IMR-90 (cell line): ENCODE data around the gene RPS8. TPM values are rescaled to one million over a fixed set of nuclear protein-coding genes. Genes with fewer than 3 reads are reported as not detected.

Experiments
- ATAC-seq: fragments of 200-7000 bp; cut with Tn5 transposase; 2 replicates; pipeline ENCODE4 v1.9.1; 2020; ENCODE audit warnings: low read depth, mild to moderate bottlenecking, moderate library complexity
- BruUV-seq: library from RNA; stranded (reverse); fragments of 400-500 nt; replicated peaks from 2 replicates; lab custom pipeline; 2021; lab: Mats Ljungman, UMichigan
- CTCF ChIA-PET: fragments of 300-600 bp; formaldehyde crosslinking; extraction: SDS; loops from one replicate; lab custom pipeline; 2021; ENCODE audit warnings: antibody characterized with exemption; lab: Yijun Ruan, JAX
- POLR2A ChIA-PET: fragments of 300-600 bp; sonication (Branson Sonifier 250); formaldehyde crosslinking; loops from one replicate; lab custom pipeline; 2022; ENCODE audit warnings: antibody characterized with exemption; ENCODE audit not compliant: unreplicated experiment; lab: Charles Lee
- DNase-seq: peaks from one replicate; pipeline ENCODE4 v3.0.0; 2013
- H2AFZ ChIP-seq: replicated peaks from 2 replicates; pipeline ENCODE3; 2013; ENCODE audit warnings: low read length, mild to moderate bottlenecking; ENCODE audit not compliant: poor library complexity
- H2AK5ac ChIP-seq: 2 replicates; pipeline ENCODE4 v1.6.1; 2013; ENCODE audit warnings: low read depth, low read length, inconsistent platforms
- H2AK9ac ChIP-seq: replicated peaks from 2 replicates; pipeline ENCODE3; 2013; ENCODE audit warnings: mild to moderate bottlenecking, low read depth, low read length, moderate library complexity; ENCODE audit not compliant: poor library complexity
- H2BK120ac ChIP-seq: 2 replicates; pipeline ENCODE4 v1.6.1; 2013; ENCODE audit warnings: low read depth, low read length, inconsistent platforms
- H2BK15ac ChIP-seq: 3 replicates; pipeline ENCODE4 v1.6.1; 2013; ENCODE audit warnings: low read depth, low read length, inconsistent platforms
- H2BK20ac ChIP-seq: 2 replicates; pipeline ENCODE4 v1.6.1; 2013; ENCODE audit warnings: low read depth, mild to moderate bottlenecking, inconsistent platforms, low read length, moderate library complexity
- H2BK5ac ChIP-seq: 2 replicates; pipeline ENCODE4 v1.6.1; 2013; ENCODE audit warnings: mild to moderate bottlenecking, low read depth, low read length, inconsistent platforms; ENCODE audit not compliant: poor library complexity, severe bottlenecking
- H3K14ac ChIP-seq: replicated peaks from 2 replicates; pipeline ENCODE4 v1.6.1; 2013; ENCODE audit warnings: low read depth, low read length, inconsistent platforms
- H3K18ac ChIP-seq: 2 replicates; pipeline ENCODE4 v1.6.1; 2013; ENCODE audit warnings: low read depth, low read length, control low read depth
- H3K23ac ChIP-seq: 2 replicates; pipeline ENCODE4 v1.6.1; 2013; ENCODE audit warnings: low read depth, low read length, inconsistent platforms
- H3K27ac ChIP-seq: 2 replicates; pipeline ENCODE4 v1.5.1; 2013; ENCODE audit warnings: mild to moderate bottlenecking, control low read depth, low read length; ENCODE audit not compliant: insufficient read depth
- H3K27me3 ChIP-seq: 2 replicates; pipeline ENCODE4 v1.6.1; 2013; ENCODE audit warnings: low read length; ENCODE audit not compliant: control insufficient read depth, insufficient read depth
- H3K36me3 ChIP-seq: 2 replicates; pipeline ENCODE4 v1.6.1; 2013; ENCODE audit warnings: low read length, mixed read lengths; ENCODE audit not compliant: control insufficient read depth, insufficient read depth
- H3K4ac ChIP-seq: 2 replicates; pipeline ENCODE4 v1.6.1; 2013; ENCODE audit warnings: low read depth, low read length, inconsistent platforms
- H3K4me1 ChIP-seq: 2 replicates; pipeline ENCODE4 v1.6.1; 2013; ENCODE audit warnings: low read length, mixed read lengths; ENCODE audit not compliant: control insufficient read depth, insufficient read depth
- H3K4me2 ChIP-seq: 2 replicates; pipeline ENCODE4 v1.6.1; 2013; ENCODE audit warnings: low read depth, mild to moderate bottlenecking, control low read depth, low read length, moderate library complexity
- H3K4me3 ChIP-seq: 2 replicates; pipeline ENCODE4 v1.5.1; 2013; ENCODE audit warnings: low read depth, mild to moderate bottlenecking, control low read depth, low read length, moderate library complexity; ENCODE audit not compliant: insufficient read depth
- H3K56ac ChIP-seq: 2 replicates; pipeline ENCODE4 v1.6.1; 2013; ENCODE audit warnings: low read length, inconsistent platforms; ENCODE audit not compliant: insufficient read depth; ENCODE audit errors: extremely low read depth
- H3K79me1 ChIP-seq, 2 experiments: 2 replicates each; pipeline ENCODE4 v1.6.1; 2013; ENCODE audit warnings: low read length in 2 of 2, inconsistent platforms in 1 of 2, low read depth in 1 of 2
- H3K9ac ChIP-seq: 2 replicates; pipeline ENCODE4 v1.6.1; 2013; ENCODE audit warnings: low read depth, low read length, control low read depth
- H3K9me1 ChIP-seq: 2 replicates; pipeline ENCODE4 v1.6.1; 2013; ENCODE audit warnings: low read length, inconsistent platforms; ENCODE audit not compliant: insufficient read depth
- H3K9me3 ChIP-seq: 2 replicates; pipeline ENCODE4 v1.6.1; 2013; ENCODE audit warnings: low read length; ENCODE audit not compliant: control insufficient read depth, insufficient read depth
- H4K20me1 ChIP-seq: 2 replicates; pipeline ENCODE4 v1.6.1; 2013; ENCODE audit warnings: low read length, inconsistent platforms; ENCODE audit not compliant: insufficient read depth
- H4K5ac ChIP-seq: 2 replicates; pipeline ENCODE4 v1.6.1; 2013; ENCODE audit warnings: mild to moderate bottlenecking, low read depth, low read length, control low read depth
- H4K8ac ChIP-seq, 2 experiments: 2 replicates each; pipeline ENCODE4 v1.6.1; 2013; ENCODE audit warnings: low read depth in 2 of 2, low read length in 2 of 2, control low read depth in 1 of 2, inconsistent platforms in 1 of 2
- H4K91ac ChIP-seq: 2 replicates; pipeline ENCODE4 v1.6.1; 2013; ENCODE audit warnings: low read depth, low read length, inconsistent platforms; ENCODE audit not compliant: insufficient read depth
- BHLHE40 ChIP-seq: fragments of 150-350 bp; IDR thresholded peaks from 2 replicates; pipeline ENCODE4 v1.6.1; 2016; ENCODE audit warnings: mild to moderate bottlenecking, low read depth, low read length
- CEBPB ChIP-seq: IDR thresholded peaks from 2 replicates; pipeline ENCODE4 v1.6.1; 2012; ENCODE audit warnings: low read depth, low read length, improper control_type of control experiment
- CHD1 ChIP-seq: IDR thresholded peaks from 2 replicates; pipeline ENCODE4 v1.6.1; 2012; ENCODE audit warnings: low read depth, low read length, improper control_type of control experiment
- FOS ChIP-seq: fragments of 150-350 bp; IDR thresholded peaks from 2 replicates; pipeline ENCODE4 v1.6.1; 2016; ENCODE audit warnings: low read depth, low read length
- MAFK ChIP-seq: IDR thresholded peaks from 2 replicates; pipeline ENCODE4 v1.6.1; 2012; ENCODE audit warnings: low read depth, low read length, improper control_type of control experiment
- MAZ ChIP-seq: IDR thresholded peaks from 2 replicates; pipeline ENCODE4 v1.6.1; 2012; ENCODE audit warnings: low read depth, mild to moderate bottlenecking, low read length, improper control_type of control experiment, moderate library complexity, borderline replicate concordance
- MXI1 ChIP-seq: IDR thresholded peaks from 2 replicates; pipeline ENCODE4 v1.6.1; 2012; ENCODE audit warnings: low read depth, mild to moderate bottlenecking, low read length, moderate library complexity, borderline replicate concordance
- RAD21 ChIP-seq: IDR thresholded peaks from 2 replicates; pipeline ENCODE4 v1.6.1; 2012; ENCODE audit warnings: low read length, improper control_type of control experiment
- RCOR1 ChIP-seq: IDR thresholded peaks from 2 replicates; pipeline ENCODE4 v1.6.1; 2012; ENCODE audit warnings: mild to moderate bottlenecking, low read length, improper control_type of control experiment; ENCODE audit not compliant: insufficient replicate concordance
- RFX5 ChIP-seq: IDR thresholded peaks from 2 replicates; pipeline ENCODE4 v1.8.0; 2012; ENCODE audit warnings: low read depth, mild to moderate bottlenecking, low read length, moderate library complexity
- SMC3 ChIP-seq: fragments of 150-350 bp; IDR thresholded peaks from 2 replicates; pipeline ENCODE4 v1.6.1; 2016; ENCODE audit warnings: low read depth, mild to moderate bottlenecking, antibody characterized with exemption, low read length, moderate library complexity
- WGBS, 2 experiments: methylation state at CpG; one replicate each; pipeline versions ENCODE4 v1.1.5 to v1.1.7; 2013; ENCODE audit warnings: missing lambda C conversion rate in 2 of 2; ENCODE audit not compliant: insufficient read length in 1 of 2; ENCODE audit errors: extremely low coverage in 2 of 2; 5-methylcytosine and 5-hydroxymethylcytosine counted together
- dilution Hi-C: fragments of 300-500 bp; cut with HindIII; formaldehyde crosslinking; loops from one replicate; pipeline ENCODE4 v1.14.3; 2018; ENCODE audit warnings: low sequenced_read_pairs; ENCODE audit not compliant: unreplicated experiment
- in situ Hi-C: fragments of 300-500 bp; cut with MboI; formaldehyde crosslinking; loops from 3 replicates; pipeline ENCODE4 v1.14.3; 2019; ENCODE audit warnings: low sequenced_read_pairs, inconsistent platforms, mixed read lengths
- intact Hi-C: fragments of 100-400 bp; cut with micrococcal nuclease; formaldehyde crosslinking; loops from 2 replicates; pipeline ENCODE4 v1.10.0; 2022
- polyA plus RNA-seq, 3 experiments: library from polyadenylated mRNA; depleted of rRNA; stranded (reverse); fragments of >200 nt; gene quantifications; 2 replicates each; pipeline ENCODE4 v1.2.3, GENCODE V29; 2012; ENCODE audit warnings: low replicate concordance in 1 of 3
- total RNA-seq: library from RNA; depleted of rRNA; stranded (reverse); fragments of >200 nt; gene quantifications from 2 replicates; pipeline ENCODE4 v1.2.3, GENCODE V29; 2012
- TF ChIP-seq, protein P1 (sequence below): fragments of 150-350 bp; IDR thresholded peaks from 2 replicates; pipeline ENCODE4 v1.6.1; 2017; ENCODE audit warnings: mild to moderate bottlenecking, antibody characterized with exemption, low read length, low read depth
- TF ChIP-seq, protein P2 (sequence below): fragments of 150-350 bp; IDR thresholded peaks from 2 replicates; pipeline ENCODE4 v1.6.1; 2016; ENCODE audit warnings: low read depth, mild to moderate bottlenecking, low read length, moderate library complexity, borderline replicate concordance

RPS8 gene
- total and polyA plus RNA-seq, 2 of the 4 experiments (the other 2 are of a cell fraction) = 2,171 to 2,255 TPM

DNA sequence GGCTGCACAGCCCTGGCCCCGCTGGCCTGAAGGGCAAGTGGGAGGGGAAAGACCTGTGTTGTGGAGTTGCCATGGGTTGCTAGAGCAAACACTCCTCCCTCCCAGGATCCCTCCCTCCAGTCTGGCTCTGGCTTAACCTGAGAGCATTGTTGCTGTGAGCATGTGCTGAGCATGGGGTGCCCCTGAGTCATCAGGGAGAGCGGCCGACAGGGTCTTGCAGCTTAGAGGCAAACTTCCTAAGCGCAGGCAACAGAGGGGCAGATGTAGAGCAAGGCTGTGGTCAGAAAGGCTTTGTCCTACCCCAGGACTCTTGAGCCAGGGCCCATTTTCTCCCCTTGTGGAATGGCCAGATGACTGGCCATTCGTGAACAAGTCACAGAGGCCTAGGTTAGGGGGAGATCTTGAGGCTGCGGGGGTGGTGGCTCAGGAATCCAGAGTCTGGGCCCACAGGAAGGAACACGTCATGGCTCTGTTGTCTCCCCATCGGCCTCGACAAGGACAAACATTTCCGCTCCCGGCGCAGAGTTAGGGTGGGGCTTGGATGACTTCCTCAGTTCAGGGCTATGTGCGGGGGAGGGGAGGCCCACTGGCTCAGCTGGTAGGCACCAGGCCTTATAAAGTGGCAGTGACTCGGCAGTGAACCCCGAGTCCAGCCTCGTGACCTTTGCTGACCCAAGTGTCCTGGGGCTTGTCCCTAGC is 32.2 kb downstream of the RPS8 start:
- H3K56ac ChIP-seq = peak overlapping the region; percentile 96
- peaks cover 36% of the 10 kb centered on the region for H3K36me3 ChIP-seq
- peak overlapping the region; percentile 94 to 99 for H4K8ac ChIP-seq
- peak overlapping the region; percentile 95 for H4K5ac ChIP-seq
- peak overlapping the region; percentile 86 for H3K27ac ChIP-seq
- in situ Hi-C loops (no loop called here), dilution Hi-C loops (no loop called here), intact Hi-C loops (loop anchor here (5.0 to 10.0 kb wide), 2 partner anchors 75 to 497 kb away; partner anchors contain the start of gene RNU5D-1)
- no peak overlapping the region for H3K4me3 ChIP-seq
- H3K23ac ChIP-seq = peak overlapping the region; percentile 96
- peak overlapping the region; percentile 100 for H3K4ac ChIP-seq
- H4K20me1 ChIP-seq = peaks cover 14% of the 10 kb centered on the region
- peak overlapping the region; percentile 100 for H4K91ac ChIP-seq
- peak overlapping the region; percentile 60 for H3K4me2 ChIP-seq
- H3K18ac ChIP-seq = peak overlapping the region; percentile 96
- DNase-seq (peak; percentile 99), ATAC-seq (peak; percentile 73)
- H3K9me3 ChIP-seq = no peaks in the 10 kb centered on the region
- H3K9ac ChIP-seq = peak overlapping the region; percentile 96
- H3K27me3 ChIP-seq = no peaks in the 10 kb centered on the region
- H2BK5ac ChIP-seq = peak overlapping the region; percentile 99
- peak overlapping the region; percentile 99 for H2AK5ac ChIP-seq
- peaks cover 34% of the 10 kb centered on the region for H3K9me1 ChIP-seq
- H3K79me1 ChIP-seq = peaks cover 23 to 73% of the 10 kb centered on the region in 2 experiments
- peaks cover 51% of the 10 kb centered on the region for H3K4me1 ChIP-seq
- peak overlapping the region; percentile 97 for H3K14ac ChIP-seq
- WGBS, 2 experiments = 0% methylated on average over 3 of the region's 16 CpGs; no CpG with 5 or more reads in 1 of the 2 experiments
- peak overlapping the region; percentile 65 for H2AFZ ChIP-seq
- POLR2A ChIA-PET = interaction anchor here (0.5 to 3.7 kb wide), 4 partner anchors 7 to 612 kb away, joined by 3 to 30 read pairs (median 10); partner anchors contain the start of gene PLK3
- CTCF ChIA-PET = no interaction called here
- H2AK9ac ChIP-seq = peak overlapping the region; percentile 99
- H2BK120ac ChIP-seq = peak overlapping the region; percentile 98
- BruUV-seq = no TSS peak
- peak overlapping the region; percentile 95 for H2BK20ac ChIP-seq
- peak overlapping the region; percentile 96; the same call in 2 of the 3 replicates for H2BK15ac ChIP-seq
- TF ChIP-seq RCOR1 = no peak
- TF ChIP-seq, protein P1, sequence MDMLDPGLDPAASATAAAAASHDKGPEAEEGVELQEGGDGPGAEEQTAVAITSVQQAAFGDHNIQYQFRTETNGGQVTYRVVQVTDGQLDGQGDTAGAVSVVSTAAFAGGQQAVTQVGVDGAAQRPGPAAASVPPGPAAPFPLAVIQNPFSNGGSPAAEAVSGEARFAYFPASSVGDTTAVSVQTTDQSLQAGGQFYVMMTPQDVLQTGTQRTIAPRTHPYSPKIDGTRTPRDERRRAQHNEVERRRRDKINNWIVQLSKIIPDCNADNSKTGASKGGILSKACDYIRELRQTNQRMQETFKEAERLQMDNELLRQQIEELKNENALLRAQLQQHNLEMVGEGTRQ = peak; percentile 62
- peak; percentile 80 for TF ChIP-seq BHLHE40
- no peak for TF ChIP-seq CHD1
- TF ChIP-seq FOS = peak; percentile 39
- no peak for TF ChIP-seq SMC3
- no peak for TF ChIP-seq MAFK
- peak; percentile 91 for TF ChIP-seq MXI1
- TF ChIP-seq, protein P2, sequence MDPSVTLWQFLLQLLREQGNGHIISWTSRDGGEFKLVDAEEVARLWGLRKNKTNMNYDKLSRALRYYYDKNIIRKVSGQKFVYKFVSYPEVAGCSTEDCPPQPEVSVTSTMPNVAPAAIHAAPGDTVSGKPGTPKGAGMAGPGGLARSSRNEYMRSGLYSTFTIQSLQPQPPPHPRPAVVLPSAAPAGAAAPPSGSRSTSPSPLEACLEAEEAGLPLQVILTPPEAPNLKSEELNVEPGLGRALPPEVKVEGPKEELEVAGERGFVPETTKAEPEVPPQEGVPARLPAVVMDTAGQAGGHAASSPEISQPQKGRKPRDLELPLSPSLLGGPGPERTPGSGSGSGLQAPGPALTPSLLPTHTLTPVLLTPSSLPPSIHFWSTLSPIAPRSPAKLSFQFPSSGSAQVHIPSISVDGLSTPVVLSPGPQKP = no peak
- TF ChIP-seq MAZ = peak; percentile 92
- TF ChIP-seq RFX5 = 0 out of 2 replicates have a peak, but pooled peaks have one; percentile 14
- TF ChIP-seq CEBPB = peak; percentile 50
- TF ChIP-seq RAD21 = no peak
